SK-N-SH treated with all-trans-retinoic acid at 6 μM for 48 hours (cell line): ENCODE measurements around the gene PREP.

ENCODE experiments used
- ATAC-seq: fragments of 200-7000 bp; cut with Tn5 transposase; 3 replicates; pipeline ENCODE4 v1.9.1; 2020; ENCODE audit warnings: mild to moderate bottlenecking, moderate library complexity
- ARNTL ChIP-seq: fragments of 450-650 bp; formaldehyde crosslinking; IDR thresholded peaks from 2 replicates; pipeline ENCODE4 v1.5.0; 2020; ENCODE audit warnings: low read depth, mild to moderate bottlenecking, moderate library complexity, borderline replicate concordance
- BACH2 ChIP-seq: fragments of 250-450 bp; sonication (Bioruptor Pico); IDR thresholded peaks from 2 replicates; pipeline ENCODE4 v1.9.0; 2021; ENCODE audit warnings: mild to moderate bottlenecking, borderline replicate concordance
- CSDC2 ChIP-seq: fragments of 250-450 bp; sonication (Bioruptor Pico); IDR thresholded peaks from 2 replicates; pipeline ENCODE4 v1.5.0; 2020; ENCODE audit warnings: mild to moderate bottlenecking, moderate library complexity
- ESRRG ChIP-seq: fragments of 250-450 bp; sonication (Bioruptor Pico); IDR thresholded peaks from 2 replicates; pipeline ENCODE4 v1.6.1; 2021; ENCODE audit warnings: mild to moderate bottlenecking
- GLIS3 ChIP-seq: fragments of 250-450 bp; sonication (Bioruptor Pico); IDR thresholded peaks from 2 replicates; pipeline ENCODE4 v1.5.0; 2020; ENCODE audit warnings: mild to moderate bottlenecking, moderate library complexity
- ISL1 ChIP-seq: fragments of 250-450 bp; sonication (Bioruptor Pico); IDR thresholded peaks from 2 replicates; pipeline ENCODE4 v2.1.2; 2022; ENCODE audit warnings: mild to moderate bottlenecking, moderate library complexity
- OSR1 ChIP-seq: fragments of 250-450 bp; sonication (Bioruptor Pico); IDR thresholded peaks from 2 replicates; pipeline ENCODE4 v1.8.0; 2022; ENCODE audit warnings: moderate library complexity, mild to moderate bottlenecking, inconsistent platforms
- PPARA ChIP-seq: fragments of 250-450 bp; sonication (Bioruptor Pico); IDR thresholded peaks from 2 replicates; pipeline ENCODE4 v1.5.0; 2020; ENCODE audit warnings: mild to moderate bottlenecking, borderline replicate concordance
- RARB ChIP-seq: fragments of 250-450 bp; sonication (Bioruptor Pico); IDR thresholded peaks from 2 replicates; pipeline ENCODE4 v1.8.0; 2021; ENCODE audit warnings: mild to moderate bottlenecking, moderate library complexity
- TCF4 ChIP-seq: fragments of 250-450 bp; sonication (Bioruptor Pico); IDR thresholded peaks from 2 replicates; pipeline ENCODE4 v1.8.0; 2021; ENCODE audit warnings: mild to moderate bottlenecking, moderate library complexity, borderline replicate concordance
- TOX ChIP-seq: fragments of 250-450 bp; sonication (Bioruptor Pico); IDR thresholded peaks from 2 replicates; pipeline ENCODE4 v1.8.0; 2021; ENCODE audit warnings: mild to moderate bottlenecking, moderate library complexity, borderline replicate concordance
- ZC3H10 ChIP-seq: fragments of 250-450 bp; sonication (Bioruptor Pico); IDR thresholded peaks from 2 replicates; pipeline ENCODE4 v1.5.1; 2021; ENCODE audit warnings: mild to moderate bottlenecking, moderate library complexity
- ZFP30 ChIP-seq: fragments of 450-650 bp; formaldehyde crosslinking; IDR thresholded peaks from 2 replicates; pipeline ENCODE4 v1.5.0; 2022; ENCODE audit warnings: mild to moderate bottlenecking, moderate library complexity
- ZNF565 ChIP-seq: fragments of 450-650 bp; formaldehyde crosslinking; conservative IDR thresholded peaks from 2 replicates; pipeline ENCODE4 v1.5.0; 2020; ENCODE audit warnings: low read depth, mild to moderate bottlenecking, moderate library complexity
- ZNF8 ChIP-seq: fragments of 450-650 bp; formaldehyde crosslinking; IDR thresholded peaks from 2 replicates; pipeline ENCODE4 v1.5.0; 2020; ENCODE audit warnings: mild to moderate bottlenecking, moderate library complexity
- TF ChIP-seq, protein P1 (sequence below): fragments of 250-450 bp; sonication (Bioruptor Pico); IDR thresholded peaks from 2 replicates; pipeline ENCODE4 v1.5.1; 2020; ENCODE audit warnings: low read depth, mild to moderate bottlenecking, moderate library complexity
- TF ChIP-seq, protein P2 (sequence below): fragments of 250-450 bp; sonication (Bioruptor Pico); IDR thresholded peaks from 2 replicates; pipeline ENCODE4 v1.5.1; 2021; ENCODE audit warnings: mild to moderate bottlenecking, moderate library complexity
- TF ChIP-seq, protein P3 (sequence below): fragments of 250-450 bp; sonication (Bioruptor Pico); IDR thresholded peaks from 2 replicates; pipeline ENCODE4 v1.8.0; 2020; ENCODE audit warnings: mild to moderate bottlenecking, moderate library complexity, borderline replicate concordance
- TF ChIP-seq, protein P4 (sequence below): fragments of 250-450 bp; sonication (Bioruptor Pico); IDR thresholded peaks from 2 replicates; pipeline ENCODE4 v1.8.0; 2021; ENCODE audit warnings: low read depth, mild to moderate bottlenecking, moderate library complexity, borderline replicate concordance
- TF ChIP-seq, protein P5 (sequence below): fragments of 250-450 bp; sonication (Bioruptor Pico); IDR thresholded peaks from 2 replicates; pipeline ENCODE4 v1.5.0; 2020; ENCODE audit warnings: mild to moderate bottlenecking, moderate library complexity

The PREP gene

DNA sequence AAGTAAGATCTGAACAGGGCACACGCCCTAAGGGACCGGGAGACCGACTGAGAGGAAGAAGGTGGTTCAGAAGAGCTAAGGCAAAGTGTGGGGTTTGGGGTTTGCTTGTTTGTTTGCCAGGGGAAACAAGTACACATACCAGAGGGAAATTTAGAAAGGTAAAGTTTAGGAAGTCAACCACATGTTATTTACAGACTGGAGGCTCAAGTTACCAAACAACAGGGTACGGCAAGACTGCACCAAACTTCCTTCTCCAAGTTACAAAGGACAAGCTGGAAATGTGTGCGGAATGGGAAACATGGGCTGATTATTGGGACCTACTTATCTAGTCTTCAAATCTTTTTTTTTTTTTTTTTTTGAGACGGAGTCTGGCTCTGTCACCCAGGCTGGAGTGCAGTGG, 11.2 kb downstream of the PREP start:
- TF ChIP-seq, protein P1, sequence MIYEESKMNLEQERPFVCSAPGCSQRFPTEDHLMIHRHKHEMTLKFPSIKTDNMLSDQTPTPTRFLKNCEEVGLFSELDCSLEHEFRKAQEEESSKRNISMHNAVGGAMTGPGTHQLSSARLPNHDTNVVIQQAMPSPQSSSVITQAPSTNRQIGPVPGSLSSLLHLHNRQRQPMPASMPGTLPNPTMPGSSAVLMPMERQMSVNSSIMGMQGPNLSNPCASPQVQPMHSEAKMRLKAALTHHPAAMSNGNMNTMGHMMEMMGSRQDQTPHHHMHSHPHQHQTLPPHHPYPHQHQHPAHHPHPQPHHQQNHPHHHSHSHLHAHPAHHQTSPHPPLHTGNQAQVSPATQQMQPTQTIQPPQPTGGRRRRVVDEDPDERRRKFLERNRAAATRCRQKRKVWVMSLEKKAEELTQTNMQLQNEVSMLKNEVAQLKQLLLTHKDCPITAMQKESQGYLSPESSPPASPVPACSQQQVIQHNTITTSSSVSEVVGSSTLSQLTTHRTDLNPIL (CRISPR knock-in tag), result no peak
- TF ChIP-seq ZNF8 (CRISPR knock-in tag) (no peak), ZFP30 (CRISPR knock-in tag) (no peak), ISL1 (CRISPR knock-in tag) (no peak), ZNF565 (CRISPR knock-in tag) (no peak)
- TF ChIP-seq, protein P2, sequence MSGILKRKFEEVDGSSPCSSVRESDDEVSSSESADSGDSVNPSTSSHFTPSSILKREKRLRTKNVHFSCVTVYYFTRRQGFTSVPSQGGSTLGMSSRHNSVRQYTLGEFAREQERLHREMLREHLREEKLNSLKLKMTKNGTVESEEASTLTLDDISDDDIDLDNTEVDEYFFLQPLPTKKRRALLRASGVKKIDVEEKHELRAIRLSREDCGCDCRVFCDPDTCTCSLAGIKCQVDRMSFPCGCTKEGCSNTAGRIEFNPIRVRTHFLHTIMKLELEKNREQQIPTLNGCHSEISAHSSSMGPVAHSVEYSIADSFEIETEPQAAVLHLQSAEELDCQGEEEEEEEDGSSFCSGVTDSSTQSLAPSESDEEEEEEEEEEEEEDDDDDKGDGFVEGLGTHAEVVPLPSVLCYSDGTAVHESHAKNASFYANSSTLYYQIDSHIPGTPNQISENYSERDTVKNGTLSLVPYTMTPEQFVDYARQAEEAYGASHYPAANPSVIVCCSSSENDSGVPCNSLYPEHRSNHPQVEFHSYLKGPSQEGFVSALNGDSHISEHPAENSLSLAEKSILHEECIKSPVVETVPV (CRISPR knock-in tag), result no peak
- TF ChIP-seq, protein P3, sequence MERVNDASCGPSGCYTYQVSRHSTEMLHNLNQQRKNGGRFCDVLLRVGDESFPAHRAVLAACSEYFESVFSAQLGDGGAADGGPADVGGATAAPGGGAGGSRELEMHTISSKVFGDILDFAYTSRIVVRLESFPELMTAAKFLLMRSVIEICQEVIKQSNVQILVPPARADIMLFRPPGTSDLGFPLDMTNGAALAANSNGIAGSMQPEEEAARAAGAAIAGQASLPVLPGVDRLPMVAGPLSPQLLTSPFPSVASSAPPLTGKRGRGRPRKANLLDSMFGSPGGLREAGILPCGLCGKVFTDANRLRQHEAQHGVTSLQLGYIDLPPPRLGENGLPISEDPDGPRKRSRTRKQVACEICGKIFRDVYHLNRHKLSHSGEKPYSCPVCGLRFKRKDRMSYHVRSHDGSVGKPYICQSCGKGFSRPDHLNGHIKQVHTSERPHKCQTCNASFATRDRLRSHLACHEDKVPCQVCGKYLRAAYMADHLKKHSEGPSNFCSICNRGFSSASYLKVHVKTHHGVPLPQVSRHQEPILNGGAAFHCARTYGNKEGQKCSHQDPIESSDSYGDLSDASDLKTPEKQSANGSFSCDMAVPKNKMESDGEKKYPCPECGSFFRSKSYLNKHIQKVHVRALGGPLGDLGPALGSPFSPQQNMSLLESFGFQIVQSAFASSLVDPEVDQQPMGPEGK (CRISPR knock-in tag), result no peak
- TF ChIP-seq, protein P4, sequence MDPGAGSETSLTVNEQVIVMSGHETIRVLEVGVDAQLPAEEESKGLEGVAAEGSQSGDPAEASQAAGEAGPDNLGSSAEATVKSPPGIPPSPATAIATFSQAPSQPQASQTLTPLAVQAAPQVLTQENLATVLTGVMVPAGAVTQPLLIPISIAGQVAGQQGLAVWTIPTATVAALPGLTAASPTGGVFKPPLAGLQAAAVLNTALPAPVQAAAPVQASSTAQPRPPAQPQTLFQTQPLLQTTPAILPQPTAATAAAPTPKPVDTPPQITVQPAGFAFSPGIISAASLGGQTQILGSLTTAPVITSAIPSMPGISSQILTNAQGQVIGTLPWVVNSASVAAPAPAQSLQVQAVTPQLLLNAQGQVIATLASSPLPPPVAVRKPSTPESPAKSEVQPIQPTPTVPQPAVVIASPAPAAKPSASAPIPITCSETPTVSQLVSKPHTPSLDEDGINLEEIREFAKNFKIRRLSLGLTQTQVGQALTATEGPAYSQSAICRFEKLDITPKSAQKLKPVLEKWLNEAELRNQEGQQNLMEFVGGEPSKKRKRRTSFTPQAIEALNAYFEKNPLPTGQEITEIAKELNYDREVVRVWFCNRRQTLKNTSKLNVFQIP (CRISPR knock-in tag), result no peak
- ATAC-seq, result no peak

DNA sequence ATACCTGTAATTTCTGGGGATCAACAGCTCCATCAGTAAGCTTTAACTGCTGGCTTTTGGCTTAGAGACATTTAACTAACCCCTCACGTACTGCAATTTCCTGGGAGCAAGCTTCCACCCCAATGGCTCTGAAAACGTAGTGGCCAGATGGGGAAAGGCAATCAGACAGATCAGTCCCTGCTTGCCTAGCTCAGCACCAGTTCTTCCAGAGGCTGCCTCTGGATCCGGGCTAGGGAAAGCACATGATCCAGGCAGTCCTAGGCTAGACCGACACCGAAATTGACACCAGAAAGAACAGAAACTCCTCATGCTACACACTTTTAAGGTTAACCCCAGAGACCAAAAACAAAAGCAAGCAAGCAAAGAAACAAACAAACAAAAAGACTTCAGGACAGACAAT, 13.3 kb downstream of the PREP start:
- TF ChIP-seq CSDC2 (CRISPR knock-in tag) (no peak), PPARA (no peak), GLIS3 (CRISPR knock-in tag) (no peak), ESRRG (no peak), BACH2 (CRISPR knock-in tag) (no peak), ISL1 (CRISPR knock-in tag) (no peak)
- TF ChIP-seq, protein P5, sequence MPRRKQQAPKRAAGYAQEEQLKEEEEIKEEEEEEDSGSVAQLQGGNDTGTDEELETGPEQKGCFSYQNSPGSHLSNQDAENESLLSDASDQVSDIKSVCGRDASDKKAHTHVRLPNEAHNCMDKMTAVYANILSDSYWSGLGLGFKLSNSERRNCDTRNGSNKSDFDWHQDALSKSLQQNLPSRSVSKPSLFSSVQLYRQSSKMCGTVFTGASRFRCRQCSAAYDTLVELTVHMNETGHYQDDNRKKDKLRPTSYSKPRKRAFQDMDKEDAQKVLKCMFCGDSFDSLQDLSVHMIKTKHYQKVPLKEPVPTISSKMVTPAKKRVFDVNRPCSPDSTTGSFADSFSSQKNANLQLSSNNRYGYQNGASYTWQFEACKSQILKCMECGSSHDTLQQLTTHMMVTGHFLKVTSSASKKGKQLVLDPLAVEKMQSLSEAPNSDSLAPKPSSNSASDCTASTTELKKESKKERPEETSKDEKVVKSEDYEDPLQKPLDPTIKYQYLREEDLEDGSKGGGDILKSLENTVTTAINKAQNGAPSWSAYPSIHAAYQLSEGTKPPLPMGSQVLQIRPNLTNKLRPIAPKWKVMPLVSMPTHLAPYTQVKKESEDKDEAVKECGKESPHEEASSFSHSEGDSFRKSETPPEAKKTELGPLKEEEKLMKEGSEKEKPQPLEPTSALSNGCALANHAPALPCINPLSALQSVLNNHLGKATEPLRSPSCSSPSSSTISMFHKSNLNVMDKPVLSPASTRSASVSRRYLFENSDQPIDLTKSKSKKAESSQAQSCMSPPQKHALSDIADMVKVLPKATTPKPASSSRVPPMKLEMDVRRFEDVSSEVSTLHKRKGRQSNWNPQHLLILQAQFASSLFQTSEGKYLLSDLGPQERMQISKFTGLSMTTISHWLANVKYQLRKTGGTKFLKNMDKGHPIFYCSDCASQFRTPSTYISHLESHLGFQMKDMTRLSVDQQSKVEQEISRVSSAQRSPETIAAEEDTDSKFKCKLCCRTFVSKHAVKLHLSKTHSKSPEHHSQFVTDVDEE (CRISPR knock-in tag), result no peak
- no peak for ATAC-seq

DNA sequence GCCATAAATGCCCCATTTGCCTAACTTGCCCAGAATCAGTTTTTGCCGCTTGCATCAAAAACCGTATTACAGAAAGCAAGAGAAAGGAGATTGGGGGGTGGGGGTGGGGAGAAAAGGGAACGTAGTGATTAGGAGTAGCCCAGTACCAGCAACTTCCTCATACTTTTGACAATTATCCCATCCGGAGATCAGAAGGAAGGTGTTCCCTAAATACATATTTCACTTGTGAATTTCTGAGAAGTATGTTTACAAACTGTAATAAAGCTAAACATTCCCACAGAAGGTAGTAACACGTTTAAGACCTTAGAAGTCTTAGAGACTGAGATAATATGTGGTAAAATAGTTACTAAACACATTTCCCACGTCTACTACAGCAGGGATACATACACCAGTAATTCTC, 14.5 kb downstream of the PREP start:
- no peak for TF ChIP-seq OSR1 (CRISPR knock-in tag)
- TF ChIP-seq PPARA, result no peak
- TF ChIP-seq RARB, result no peak
- TF ChIP-seq ESRRG, result no peak
- no peak for TF ChIP-seq ZC3H10 (CRISPR knock-in tag)
- no peak for TF ChIP-seq TCF4 (CRISPR knock-in tag)
- no peak for TF ChIP-seq BACH2 (CRISPR knock-in tag)
- TF ChIP-seq, protein P2 (CRISPR knock-in tag), result no peak

DNA sequence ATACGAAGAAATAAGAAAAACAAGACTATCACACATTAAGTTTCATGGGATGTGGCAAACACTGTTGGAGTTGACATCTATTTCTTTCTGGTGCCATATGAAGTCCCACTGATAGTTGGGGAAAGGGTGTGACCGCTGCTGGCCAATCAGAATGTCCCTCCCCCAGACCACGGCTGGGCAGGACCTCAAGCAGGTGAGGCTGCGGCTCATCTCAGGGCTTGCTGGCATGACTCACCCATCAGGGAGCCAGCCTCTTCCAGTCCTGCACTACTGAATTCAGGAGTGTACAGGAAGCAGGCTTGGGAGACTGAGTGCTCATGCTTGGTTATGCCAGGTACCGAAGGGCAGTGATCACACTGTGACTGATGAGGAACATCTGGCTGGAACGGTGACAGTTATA, 18.9 kb downstream of the PREP start:
- no peak for ATAC-seq
- TF ChIP-seq TCF4 (CRISPR knock-in tag) (no peak), ARNTL (no peak), ZNF8 (CRISPR knock-in tag) (no peak), GLIS3 (CRISPR knock-in tag) (no peak), TOX (CRISPR knock-in tag) (no peak)
- TF ChIP-seq, protein P2 (CRISPR knock-in tag), result no peak

More for the DNA sequence above, 14.5 kb downstream of the PREP start:
- ATAC-seq, result no peak
